Loucy (cell line): ENCODE measurements around the gene HMGXB3.
"Not testable (repeated sequence)": the region's sequence is repeated elsewhere in the genome, so short reads cannot be mapped to it uniquely, and the experiment has no call there.

Experiments
- H2AFZ ChIP-seq: fragments of 200-600 bp; sonication (generic); 2 replicates; pipeline ENCODE4 v1.6.0; 2016; ENCODE audit warnings: antibody characterized with exemption, mild to moderate bottlenecking, low read length, moderate library complexity
- H3F3A ChIP-seq: fragments of 200-600 bp; 2 replicates; pipeline ENCODE4 v1.6.0; 2016; ENCODE audit warnings: antibody characterized with exemption, low read depth, mild to moderate bottlenecking
- H3K27me3 ChIP-seq: fragments of 200-600 bp; sonication (generic); 2 replicates; pipeline ENCODE4 v1.6.1; 2014; ENCODE audit warnings: low read length, mild to moderate bottlenecking; ENCODE audit not compliant: insufficient read depth, poor library complexity, severe bottlenecking
- H3K36me3 ChIP-seq: fragments of 200-600 bp; sonication (generic); 2 replicates; pipeline ENCODE4 v1.6.1; 2016; ENCODE audit warnings: low read length; ENCODE audit not compliant: insufficient read depth
- H3K4me1 ChIP-seq: fragments of 200-600 bp; sonication (generic); 2 replicates; pipeline ENCODE4 v1.5.1; 2014; ENCODE audit warnings: low read length, mild to moderate bottlenecking; ENCODE audit not compliant: insufficient read depth, poor library complexity, severe bottlenecking
- H3K4me2 ChIP-seq: fragments of 200-600 bp; sonication (generic); 2 replicates; pipeline ENCODE4 v1.6.0; 2014; ENCODE audit warnings: antibody characterized with exemption, low read length, low read depth, mild to moderate bottlenecking; ENCODE audit not compliant: poor library complexity, severe bottlenecking
- H3K4me3 ChIP-seq: fragments of 200-600 bp; sonication (generic); 2 replicates; pipeline ENCODE4 v1.5.1; 2014; ENCODE audit warnings: low read length, mild to moderate bottlenecking, mixed read lengths; ENCODE audit not compliant: poor library complexity, severe bottlenecking
- H3K79me2 ChIP-seq: fragments of 200-600 bp; sonication (generic); 2 replicates; pipeline ENCODE4 v1.6.1; 2014; ENCODE audit warnings: low read length; ENCODE audit not compliant: insufficient read depth
- H3K9ac ChIP-seq: fragments of 200-600 bp; sonication (generic); 2 replicates; pipeline ENCODE4 v1.6.0; 2014; ENCODE audit warnings: mild to moderate bottlenecking, low read depth, low read length, moderate library complexity; ENCODE audit not compliant: poor library complexity, severe bottlenecking
- H3K9me2 ChIP-seq: fragments of 200-600 bp; sonication (generic); replicated peaks from 2 replicates; pipeline ENCODE4 v1.6.1; 2016; ENCODE audit warnings: low read depth, low read length, mixed read lengths
- H3K9me3 ChIP-seq: fragments of 200-600 bp; sonication (generic); 2 replicates; pipeline ENCODE4 v1.6.1; 2014; ENCODE audit warnings: mild to moderate bottlenecking, antibody characterized with exemption, low read length, low read depth; ENCODE audit not compliant: insufficient read depth
- H4K20me1 ChIP-seq: fragments of 200-600 bp; sonication (generic); 2 replicates; pipeline ENCODE4 v1.6.0; 2014; ENCODE audit warnings: antibody characterized with exemption, low read length, mild to moderate bottlenecking; ENCODE audit not compliant: insufficient read depth, poor library complexity, severe bottlenecking
- EZH2phosphoT487 ChIP-seq: fragments of 200-600 bp; IDR thresholded peaks from 2 replicates; pipeline ENCODE4 v1.6.1; 2018; ENCODE audit warnings: antibody characterized with exemption, mild to moderate bottlenecking, moderate library complexity, borderline replicate concordance
- TF ChIP-seq, protein P1 (sequence below): fragments of 200-600 bp; sonication (generic); conservative IDR thresholded peaks from 2 replicates; pipeline ENCODE4 v1.5.1; 2014; ENCODE audit warnings: mild to moderate bottlenecking, antibody characterized with exemption, low read length

HMGXB3 gene

DNA sequence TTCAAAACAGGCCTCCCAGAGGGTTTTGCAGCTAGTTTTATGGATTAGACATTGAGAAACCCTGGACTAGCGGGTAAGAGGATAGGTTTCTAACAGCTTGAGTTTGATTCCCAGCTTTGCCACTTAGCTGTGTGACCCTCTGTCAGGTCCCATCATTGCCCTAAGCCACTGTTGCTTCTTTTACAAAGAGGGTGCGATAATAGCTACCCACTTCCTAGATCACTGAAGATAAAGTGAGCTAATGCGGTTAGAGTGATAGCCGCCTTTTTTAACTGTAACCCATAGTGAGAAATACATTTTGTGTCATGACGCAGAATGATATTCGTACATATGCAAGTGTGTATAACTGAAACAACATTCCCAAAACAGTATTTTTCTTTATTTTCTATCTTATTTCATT is 45.5 kb downstream of the HMGXB3 start:
- Histone ChIP-seq H3K9me2 (no peaks in the 10 kb centered on the region), H2AFZ (no peak overlapping the region), H3K36me3 (peaks cover 96% of the 10 kb centered on the region; the same call in 1 of the 2 replicates), H3K4me1 (no peaks in the 10 kb centered on the region), H4K20me1 (no peaks in the 10 kb centered on the region), H3K9me3 (no peaks in the 10 kb centered on the region), H3K4me2 (no peak overlapping the region), H3K79me2 (no peaks in the 10 kb centered on the region), H3F3A (no peaks in the 10 kb centered on the region), H3K4me3 (no peak overlapping the region), H3K9ac (no peak overlapping the region), H3K27me3 (no peaks in the 10 kb centered on the region)
- TF ChIP-seq EZH2phosphoT487: no peak
- TF ChIP-seq, protein P1, sequence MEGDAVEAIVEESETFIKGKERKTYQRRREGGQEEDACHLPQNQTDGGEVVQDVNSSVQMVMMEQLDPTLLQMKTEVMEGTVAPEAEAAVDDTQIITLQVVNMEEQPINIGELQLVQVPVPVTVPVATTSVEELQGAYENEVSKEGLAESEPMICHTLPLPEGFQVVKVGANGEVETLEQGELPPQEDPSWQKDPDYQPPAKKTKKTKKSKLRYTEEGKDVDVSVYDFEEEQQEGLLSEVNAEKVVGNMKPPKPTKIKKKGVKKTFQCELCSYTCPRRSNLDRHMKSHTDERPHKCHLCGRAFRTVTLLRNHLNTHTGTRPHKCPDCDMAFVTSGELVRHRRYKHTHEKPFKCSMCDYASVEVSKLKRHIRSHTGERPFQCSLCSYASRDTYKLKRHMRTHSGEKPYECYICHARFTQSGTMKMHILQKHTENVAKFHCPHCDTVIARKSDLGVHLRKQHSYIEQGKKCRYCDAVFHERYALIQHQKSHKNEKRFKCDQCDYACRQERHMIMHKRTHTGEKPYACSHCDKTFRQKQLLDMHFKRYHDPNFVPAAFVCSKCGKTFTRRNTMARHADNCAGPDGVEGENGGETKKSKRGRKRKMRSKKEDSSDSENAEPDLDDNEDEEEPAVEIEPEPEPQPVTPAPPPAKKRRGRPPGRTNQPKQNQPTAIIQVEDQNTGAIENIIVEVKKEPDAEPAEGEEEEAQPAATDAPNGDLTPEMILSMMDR: no peak

DNA sequence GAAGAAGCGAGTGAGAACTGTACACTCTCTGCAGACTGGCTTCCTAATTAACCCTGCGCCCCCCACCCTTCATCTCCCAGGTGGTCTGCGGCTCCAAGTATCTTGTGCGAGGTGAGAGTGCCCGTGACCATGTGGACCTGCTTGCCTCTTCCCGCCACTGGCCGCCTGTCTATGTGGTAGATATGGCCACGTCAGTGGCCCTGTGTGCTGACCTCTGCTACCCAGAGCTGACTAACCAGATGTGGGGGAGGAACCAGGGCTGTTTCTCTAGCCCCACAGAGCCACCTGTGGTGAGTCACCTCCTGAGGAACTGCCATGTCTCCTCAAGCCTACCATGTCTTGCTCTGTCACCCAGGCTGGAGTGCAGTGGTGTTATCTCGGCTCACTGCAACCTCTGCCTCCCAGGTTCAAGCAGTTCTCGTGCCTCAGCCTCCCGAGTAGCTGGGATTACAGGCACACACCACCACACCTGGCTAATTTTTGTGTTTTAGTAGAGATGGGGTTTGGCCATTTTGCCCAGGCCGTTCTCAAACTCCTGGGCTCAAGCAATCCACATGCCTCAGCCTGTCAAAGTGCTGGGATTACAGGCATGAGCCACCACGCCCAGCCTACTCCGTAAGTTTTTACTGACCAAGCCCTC is 49.8 kb downstream of the HMGXB3 start:
- not testable (repeated sequence) for H3K9me2 ChIP-seq, H4K20me1 ChIP-seq, H3K27me3 ChIP-seq, H3K4me3 ChIP-seq, H3F3A ChIP-seq, H2AFZ ChIP-seq, H3K4me2 ChIP-seq, H3K9ac ChIP-seq, H3K9me3 ChIP-seq, H3K79me2 ChIP-seq
- Histone ChIP-seq H3K4me1 (peaks cover 12% of the 10 kb centered on the region), H3K36me3 (peaks cover 89% of the 10 kb centered on the region)

DNA sequence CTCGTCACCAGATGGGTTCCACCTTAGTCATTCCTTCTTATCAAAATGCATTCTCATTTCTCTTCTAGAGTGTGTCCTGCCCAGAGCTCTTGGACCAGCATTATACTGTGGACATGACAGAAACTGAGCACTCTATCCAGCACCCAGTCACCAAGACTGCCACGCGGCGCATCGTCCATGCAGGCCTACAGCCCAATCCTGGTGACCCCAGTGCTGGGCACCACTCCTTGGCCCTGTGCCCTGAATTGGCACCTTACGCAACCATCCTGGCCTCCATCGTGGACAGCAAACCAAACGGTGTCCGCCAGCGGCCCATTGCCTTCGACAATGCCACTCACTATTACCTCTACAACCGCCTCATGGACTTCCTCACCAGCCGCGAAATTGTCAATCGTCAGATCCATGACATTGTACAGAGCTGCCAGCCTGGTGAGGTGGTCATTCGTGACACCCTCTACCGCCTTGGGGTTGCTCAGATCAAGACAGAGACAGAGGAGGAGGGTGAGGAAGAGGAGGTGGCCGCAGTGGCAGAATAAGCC is 51.2 kb downstream of the HMGXB3 start:
- Histone ChIP-seq H3K36me3 (peaks cover 78% of the 10 kb centered on the region), H3K9me3 (no peaks in the 10 kb centered on the region), H3K9me2 (no peaks in the 10 kb centered on the region), H4K20me1 (no peaks in the 10 kb centered on the region), H3K4me2 (no peak overlapping the region), H3K9ac (no peak overlapping the region), H2AFZ (no peak overlapping the region), H3K4me3 (no peak overlapping the region), H3K27me3 (no peaks in the 10 kb centered on the region), H3K79me2 (no peaks in the 10 kb centered on the region), H3F3A (no peaks in the 10 kb centered on the region), H3K4me1 (peaks cover 12% of the 10 kb centered on the region)
- TF ChIP-seq, protein P1: no peak
- TF ChIP-seq EZH2phosphoT487: no peak
